ENCODE measurements around the gene HLA-DOB.

Gene HLA-DOB

DNA sequence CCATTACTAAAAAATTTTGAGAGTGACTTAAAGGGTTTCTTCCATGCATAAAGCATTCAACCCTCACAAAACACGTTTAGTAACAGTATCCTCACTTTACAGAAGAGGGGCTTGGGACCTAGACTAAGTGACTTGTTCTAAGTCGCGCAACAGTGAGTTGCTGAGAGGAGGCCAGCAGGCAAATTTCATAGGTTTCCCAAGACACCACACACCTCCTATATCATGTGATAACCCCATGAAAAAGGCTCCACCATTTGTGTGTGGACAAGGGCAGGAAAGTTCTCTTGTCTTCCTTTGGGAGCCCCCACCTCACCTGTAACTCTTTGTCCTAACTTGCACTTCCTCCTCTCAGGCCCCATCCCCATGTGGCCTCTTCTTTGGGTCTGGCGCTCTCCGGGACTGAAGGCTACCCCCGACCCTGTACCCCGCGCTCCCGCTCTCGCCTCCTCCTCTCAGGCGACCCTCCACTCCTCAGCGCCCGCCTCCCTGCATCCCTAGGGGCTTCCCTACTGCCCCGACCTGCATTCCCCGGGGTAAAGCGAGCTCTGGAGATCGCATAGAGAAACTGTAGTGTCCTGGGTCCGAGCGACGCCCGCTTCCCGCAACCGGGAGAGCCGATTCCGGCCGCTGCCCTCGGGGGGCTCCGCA is 26.7 kb upstream of the HLA-DOB start:
- peak; percentile 36 for DNase-seq

- DNase-seq: no peak
These were observed 25.9 kb upstream of the HLA-DOB start for GRCh38 chr6:32842690-32843089.

GRCh38 chr6:32842021-32842650 is 25.3 kb upstream of the HLA-DOB start:
- no peak for DNase-seq

GRCh38 chr6:32840604-32841246 is 23.9 kb upstream of the HLA-DOB start:
- DNase-seq: peak; percentile 61

GRCh38 chr6:32839356-32839755 is 22.6 kb upstream of the HLA-DOB start:
- no peak for DNase-seq

DNA sequence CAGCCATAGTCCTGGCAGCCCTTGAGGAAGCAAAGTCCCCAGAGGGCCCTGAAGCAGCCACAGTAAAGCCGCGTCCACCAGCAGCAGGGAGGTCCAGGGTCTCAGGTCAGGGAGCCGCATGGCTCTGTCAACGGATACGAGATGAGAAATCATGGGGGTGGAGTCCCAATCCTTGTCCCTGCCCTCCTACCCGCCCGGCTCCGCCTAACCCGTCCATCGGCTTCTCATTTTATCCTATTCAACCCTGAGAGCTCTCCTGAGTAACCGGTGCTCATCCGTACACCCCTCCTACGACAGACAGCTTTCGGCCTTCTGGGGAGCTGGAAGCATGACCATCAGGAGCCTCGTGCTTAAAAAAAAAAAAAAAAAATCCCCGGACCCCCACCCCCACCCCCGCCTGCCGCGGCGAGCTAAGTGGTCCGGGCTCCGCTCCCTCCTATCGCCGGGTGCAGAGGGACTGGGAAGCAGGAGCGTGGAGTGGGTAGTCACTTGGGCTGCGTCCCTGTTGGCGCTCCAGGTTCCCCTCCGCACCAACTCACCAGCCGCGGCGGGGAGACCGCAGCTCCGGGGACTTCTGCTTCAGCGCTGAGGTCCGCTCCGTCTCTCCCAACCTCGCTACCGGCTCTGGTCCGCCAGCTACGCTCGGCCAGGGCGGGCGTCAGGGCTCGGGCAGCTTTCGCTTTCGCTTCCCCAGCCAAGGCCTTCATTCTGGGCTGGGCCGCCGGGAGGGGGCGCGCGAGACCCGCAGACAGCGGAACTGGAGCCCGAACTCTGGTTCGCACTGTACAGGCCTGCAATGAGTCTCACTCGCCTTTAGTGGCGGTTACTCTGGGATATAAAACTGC is 21.5 kb upstream of the HLA-DOB start, which contains the start of gene TAP2:
Gene TAP2, minus strand, starts transcription at position 626 of the 845 bp plus-strand sequence. Its CDS starts 506 bp downstream, at position 120.
- DNase-seq: peak; percentile 98

- DNase-seq: no peak
These were observed 20.9 kb upstream of the HLA-DOB start for GRCh38 chr6:32837651-32838113.

DNA sequence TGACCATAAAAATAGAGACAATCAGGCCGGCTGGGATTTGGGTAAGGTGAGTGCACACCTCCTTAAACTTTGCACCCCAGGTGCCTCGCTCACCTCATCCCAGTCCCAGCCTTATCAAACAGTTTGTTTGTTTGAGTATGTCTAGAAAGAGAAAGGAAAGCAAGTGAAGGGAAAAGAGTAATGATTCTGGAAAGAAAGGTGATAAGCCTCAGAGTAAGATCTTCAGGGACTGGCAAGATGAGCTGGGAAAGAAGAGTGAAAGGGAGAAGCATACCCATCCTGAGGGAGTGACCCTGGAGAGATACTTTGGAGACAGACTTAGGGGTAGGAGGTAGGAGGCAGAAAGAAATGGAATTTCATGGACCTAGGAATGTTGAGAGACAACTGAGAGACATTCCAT is 20.1 kb upstream of the HLA-DOB start:
- DNase-seq: no peak

DNA sequence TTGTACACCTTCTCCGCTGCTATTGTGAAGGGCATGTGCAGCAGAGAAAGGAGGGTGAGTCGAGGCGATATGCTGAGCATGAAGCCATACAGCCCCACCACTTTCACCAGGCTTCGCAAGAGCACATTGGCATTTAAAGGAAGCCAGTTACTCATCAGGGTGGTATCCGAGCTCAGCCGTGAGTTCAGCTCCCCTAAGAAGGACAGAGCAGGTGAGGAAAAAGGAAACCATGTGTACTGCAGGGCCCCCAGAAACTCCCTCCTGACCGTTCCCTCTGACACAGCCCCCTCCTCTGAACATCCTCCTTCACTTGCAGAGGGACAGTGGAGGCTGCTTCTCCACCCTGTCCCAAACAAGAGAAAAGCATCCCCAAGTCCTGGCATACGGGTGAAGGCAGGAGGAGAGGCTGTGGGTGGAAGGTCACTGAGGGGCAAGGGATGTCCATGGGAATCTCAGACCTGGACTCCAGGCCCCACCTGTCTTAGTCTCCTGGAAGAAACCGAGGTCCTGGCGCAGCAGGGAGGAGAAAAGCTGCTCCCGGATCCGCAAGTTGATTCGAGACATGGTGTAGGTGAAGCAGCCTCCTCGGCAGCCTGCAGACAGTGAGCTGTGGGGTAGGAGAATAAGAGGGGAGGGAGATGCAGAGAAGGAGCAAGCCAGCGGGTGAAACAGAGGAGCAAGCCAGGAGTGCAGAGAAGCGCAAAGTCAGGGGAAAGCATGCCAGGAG is 18.5 kb upstream of the HLA-DOB start:
- DNase-seq: no peak

- DNase-seq: no peak
These were observed 16.9 kb upstream of the HLA-DOB start for GRCh38 chr6:32833664-32834063.

DNA sequence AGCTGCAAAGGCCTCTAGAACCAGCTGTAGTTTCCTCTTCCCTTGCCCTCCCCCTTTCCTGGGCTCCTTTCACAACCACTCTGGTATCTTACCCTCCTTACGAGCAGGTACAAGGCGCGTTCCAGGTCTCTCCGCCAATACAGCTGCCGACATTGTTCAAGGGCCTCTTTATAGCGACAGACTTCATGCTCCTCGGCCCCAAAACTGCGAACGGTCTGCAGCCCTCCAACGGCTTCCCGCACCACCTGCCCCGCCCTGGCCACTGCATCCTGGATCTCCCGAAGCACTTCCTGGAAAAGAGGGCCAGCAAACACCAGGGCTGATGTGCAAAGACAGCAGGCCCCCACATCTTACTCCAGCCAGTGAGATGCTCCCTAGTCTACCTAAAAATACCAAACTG is 15.7 kb upstream of the HLA-DOB start:
- DNase-seq: no peak

DNA sequence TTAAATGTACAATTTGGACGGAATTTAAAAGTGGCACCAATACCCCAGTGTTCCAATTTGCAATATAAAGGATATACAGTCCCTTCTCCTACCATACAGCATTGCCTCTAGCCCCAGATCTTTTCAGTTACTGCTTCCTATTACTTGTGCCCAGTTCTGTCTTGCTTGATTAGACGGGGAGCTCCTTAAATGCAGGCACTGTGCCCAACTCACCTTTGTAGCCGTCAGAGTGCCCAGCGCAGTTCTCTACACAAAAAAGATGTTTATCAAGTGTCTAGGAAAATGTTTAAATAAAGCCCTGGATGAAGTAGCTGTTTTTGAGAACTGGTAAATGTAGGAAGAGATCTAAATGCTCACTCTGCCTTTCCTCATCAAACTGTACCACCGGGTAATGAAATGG is 14.1 kb upstream of the HLA-DOB start:
- DNase-seq: no peak

- DNase-seq: no peak
These were observed 13.2 kb upstream of the HLA-DOB start for GRCh38 chr6:32830017-32830416.

GRCh38 chr6:32829495-32829894 is 12.7 kb upstream of the HLA-DOB start:
- DNase-seq: no peak

DNA sequence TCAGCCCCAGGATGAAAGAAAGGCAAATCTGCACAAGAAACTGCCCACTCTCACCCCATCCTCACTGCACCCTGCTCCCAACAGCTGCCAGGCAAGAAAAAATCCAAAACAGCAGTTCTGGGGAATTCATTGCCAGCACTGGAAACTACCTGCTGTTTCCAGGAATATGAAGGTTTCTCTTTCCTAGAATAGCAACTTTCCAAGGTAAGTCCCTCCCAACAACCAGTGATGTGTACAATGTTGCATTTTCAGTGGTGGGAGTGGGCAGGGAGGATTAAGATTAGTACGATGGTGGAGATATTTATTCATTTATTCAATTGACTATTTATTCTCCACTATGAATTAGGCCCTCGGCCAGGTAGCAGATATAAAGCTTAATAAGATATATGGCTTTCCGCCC is 10.2 kb upstream of the HLA-DOB start:
- no peak for DNase-seq

- DNase-seq: no peak
These were observed 9.2 kb upstream of the HLA-DOB start for GRCh38 chr6:32825966-32826365.

GRCh38 chr6:32819729-32820128 is 2.9 kb upstream of the HLA-DOB start:
- DNase-seq: no peak

- no peak for DNase-seq
These were observed 2.1 kb upstream of the HLA-DOB start for GRCh38 chr6:32818867-32819266.

- no peak for DNase-seq
These were observed 806 bp downstream of the HLA-DOB start for GRCh38 chr6:32815996-32816395.

DNA sequence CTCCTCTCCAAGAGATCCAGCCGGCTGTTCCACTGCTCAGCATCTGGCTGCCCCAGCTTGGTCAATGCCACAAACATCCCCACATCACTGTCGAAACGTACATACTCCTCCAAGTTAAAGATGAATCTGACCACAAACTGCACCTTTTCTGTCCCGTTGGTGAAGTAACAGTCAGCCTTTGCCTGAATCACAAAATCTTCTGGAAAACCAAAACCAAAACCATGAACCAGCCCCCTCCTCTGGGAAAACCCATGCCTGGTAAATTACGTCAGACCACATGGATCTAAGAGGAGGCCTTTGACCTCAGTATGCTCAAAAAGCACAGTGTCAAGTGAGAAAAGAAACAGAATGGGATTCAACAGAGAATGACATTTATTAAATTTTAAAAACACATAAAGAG is 1.7 kb downstream of the HLA-DOB start:
- DNase-seq: no peak

DNA sequence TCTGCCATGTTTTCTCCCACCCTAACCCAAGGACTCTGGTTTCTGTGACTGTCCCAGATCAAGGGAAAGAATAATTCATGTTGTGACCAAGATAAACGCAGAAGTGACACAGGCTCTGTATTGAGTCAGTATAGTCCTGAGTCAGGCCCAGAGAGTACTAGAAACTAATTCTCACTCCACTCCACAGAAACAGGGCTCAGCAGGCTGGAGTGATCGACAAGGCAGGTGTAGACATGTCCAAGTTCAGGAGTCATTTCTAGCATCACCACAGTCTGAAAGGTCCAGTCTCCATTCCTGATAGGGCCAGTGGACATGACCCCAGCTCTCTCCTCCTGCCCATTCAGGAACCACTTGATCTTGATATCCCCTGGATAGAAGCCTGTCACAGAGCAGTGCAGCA is 2.7 kb downstream of the HLA-DOB start:
- no peak for DNase-seq

GRCh38 chr6:32809171-32809570 is 7.6 kb downstream of the HLA-DOB start:
- no peak for DNase-seq
